K562 (cell line): ENCODE measurements around the gene CBR4. TPM values are rescaled to one million over a fixed set of nuclear protein-coding genes. Genes with fewer than 3 reads are reported as not detected.

Experiments used
- ATAC-seq: fragments of 200-7000 bp; cut with Tn5 transposase; 3 replicates; pipeline ENCODE4 v1.9.1; 2020; ENCODE audit warnings: moderate library complexity
- BruUV-seq: library from RNA; stranded (reverse); fragments of 400-500 nt; replicated peaks from 2 replicates; lab custom pipeline; 2021; lab: Mats Ljungman, UMichigan
- CTCF ChIA-PET: fragments of 300-600 bp; formaldehyde crosslinking; extraction: SDS; loops from one replicate; lab custom pipeline; 2021; ENCODE audit warnings: low intra/inter-chr PET ratio; lab: Yijun Ruan, JAX
- POLR2A ChIA-PET: fragments of 300-600, 350-650 bp; sonication (Branson Sonifier 250); formaldehyde crosslinking; extraction: SDS; loops from one replicate; lab custom pipeline; 2021; ENCODE audit warnings: antibody characterized with exemption, inconsistent platforms; lab: Yijun Ruan, JAX
- DNase-seq, 4 experiments: peaks; one replicate each; pipeline versions ENCODE4 v3.0.0 to v3.0.0-alpha.2; 2011 to 2018; ENCODE audit warnings: low spot score in 3 of 4, mixed read lengths in 3 of 4; ENCODE audit errors: extremely low read depth in 1 of 4
- FAIRE-seq: peaks from 2 replicates; lab custom pipeline; 2011; peaks lifted over from hg19 to GRCh38; lab: Jason Lieb, UNC
- H2AFZ ChIP-seq: 2 replicates; pipeline ENCODE4 v1.6.0; 2011; ENCODE audit warnings: low read depth, low read length, control low read depth, inconsistent platforms
- H3K27ac ChIP-seq: fragments of 200-600 bp; 3 replicates; pipeline ENCODE4 v1.8.0; 2011; ENCODE audit warnings: low read depth, mild to moderate bottlenecking, control low read depth, inconsistent platforms, low read length, moderate library complexity, mixed read lengths; ENCODE audit errors: extremely low read depth
- H3K27me3 ChIP-seq, 2 experiments: fragments of 300-600 bp in 1 of 2; 2 replicates in 1 of 2; 3 replicates in 1 of 2; pipeline versions ENCODE4 v1.6.0 to v1.8.0; 2011; ENCODE audit warnings: inconsistent platforms in 2 of 2, low read length in 2 of 2, mild to moderate bottlenecking in 1 of 2, mixed read lengths in 1 of 2, moderate library complexity in 1 of 2; ENCODE audit not compliant: control insufficient read depth in 2 of 2, insufficient read depth in 2 of 2
- H3K36me3 ChIP-seq: fragments of 300-600 bp; 3 replicates; pipeline ENCODE4 v1.8.0; 2011; ENCODE audit warnings: mild to moderate bottlenecking, low read length, inconsistent platforms; ENCODE audit not compliant: control insufficient read depth, insufficient read depth
- H3K4me1 ChIP-seq, 2 experiments: fragments of 200-600 bp in 1 of 2; replicated peaks in 1 of 2; 2 replicates in 1 of 2; 3 replicates in 1 of 2; pipeline versions ENCODE4 v1.5.1 to v1.8.0; 2011; ENCODE audit warnings: inconsistent platforms in 2 of 2, low read length in 2 of 2, mild to moderate bottlenecking in 1 of 2, mixed read lengths in 1 of 2, moderate library complexity in 1 of 2; ENCODE audit not compliant: control insufficient read depth in 2 of 2, insufficient read depth in 2 of 2
- H3K4me2 ChIP-seq: 2 replicates; pipeline ENCODE4 v1.6.1; 2011; ENCODE audit warnings: low read length, control low read depth, inconsistent platforms, mixed read lengths; ENCODE audit not compliant: insufficient read depth
- H3K4me3 ChIP-seq: fragments of 200-600 bp; sonication (generic), shearing (Covaris generic); 2 replicates; pipeline ENCODE4 v1.5.1; 2016; ENCODE audit warnings: control low read depth, inconsistent platforms
- H3K79me2 ChIP-seq: fragments of 200-600 bp; 3 replicates; pipeline ENCODE4 v1.8.0; 2011; ENCODE audit warnings: low read length, inconsistent platforms; ENCODE audit not compliant: control insufficient read depth, insufficient read depth
- H3K9ac ChIP-seq, 2 experiments: 2 replicates each; pipeline versions ENCODE4 v1.6.0 to v1.6.1; 2011; ENCODE audit warnings: low read depth in 2 of 2, low read length in 2 of 2, control low read depth in 1 of 2, inconsistent platforms in 1 of 2, mild to moderate bottlenecking in 1 of 2, mixed read lengths in 1 of 2; ENCODE audit not compliant: insufficient read depth in 1 of 2
- H3K9me1 ChIP-seq: one replicate; pipeline ENCODE4 v1.6.0; 2011; ENCODE audit warnings: inconsistent platforms, mild to moderate bottlenecking, low read length, moderate library complexity; ENCODE audit not compliant: control insufficient read depth, insufficient read depth
- H3K9me3 ChIP-seq: replicated peaks from 2 replicates; pipeline ENCODE4 v1.5.1; 2011; ENCODE audit warnings: low read depth, low read length, inconsistent platforms; ENCODE audit not compliant: control insufficient read depth, insufficient read depth
- H4K20me1 ChIP-seq: replicated peaks from 2 replicates; pipeline ENCODE4 v1.6.1; 2011; ENCODE audit warnings: low read length, inconsistent platforms, mixed read lengths; ENCODE audit not compliant: control insufficient read depth, insufficient read depth
- MEIS2 ChIP-seq: fragments of 450-650 bp; IDR thresholded peaks from 2 replicates; pipeline ENCODE4 v1.6.1; 2014; ENCODE audit warnings: mild to moderate bottlenecking; ENCODE audit not compliant: partially characterized antibody
- RBM15 ChIP-seq: fragments of 200-400 bp; formaldehyde crosslinking; IDR thresholded peaks from 2 replicates; pipeline ENCODE4 v1.6.1; 2018; ENCODE audit warnings: mild to moderate bottlenecking, low read length, moderate library complexity; ENCODE audit not compliant: insufficient read depth
- ZKSCAN8 ChIP-seq: fragments of 200-800 bp; sonication (Bioruptor generic); IDR thresholded peaks from 2 replicates; pipeline ENCODE4 v1.6.1; 2016; ENCODE audit warnings: missing genetic modification characterization, missing compliant biosample characterization
- WGBS: fragments of 100-300 bp; shearing (Covaris generic); methylation state at CpG from one replicate; pipeline ENCODE4 v1.1.6; 2016; ENCODE audit warnings: low coverage, mixed read lengths; ENCODE audit not compliant: insufficient coverage; ENCODE audit errors: missing lambda C conversion rate; 5-methylcytosine and 5-hydroxymethylcytosine counted together
- in situ Hi-C: fragments of 300-500 bp; cut with MboI; formaldehyde crosslinking; loops from 4 replicates; pipeline ENCODE4 v1.15.0; 2018; ENCODE audit warnings: inconsistent platforms, mixed read lengths
- intact Hi-C: fragments of 100-400 bp; cut with micrococcal nuclease; formaldehyde crosslinking; loops from 2 replicates; pipeline ENCODE4 v1.14.2; 2022
- polyA plus RNA-seq, 8 experiments: library from polyadenylated mRNA; depleted of rRNA in 4 of 8; stranded (reverse) in 5 of 8; unstranded in 3 of 8; fragments of >200 nt; fragmentation: Nextera tagmentation in 2 of 8; fragmentation: Illumina TruSeq in 1 of 8; extraction: Ambion mirVana in 2 of 8; extraction: Trizol in 1 of 8; gene quantifications; 2 replicates each; pipeline versions ENCODE4 v1.2.1 to v1.2.3, GENCODE V29; 2011 to 2014; ENCODE audit warnings: inconsistent platforms in 1 of 8, missing spikeins in 1 of 8
- total RNA-seq, 7 experiments: library from RNA; depleted of rRNA in 6 of 7; stranded (reverse); fragments of >200 nt in 6 of 7; fragmentation: Illumina TruSeq in 2 of 7; extraction: Trizol in 2 of 7; gene quantifications; 2 replicates each; pipeline versions ENCODE4 v1.2.1 to v1.2.3, GENCODE V29; 2011 to 2021; ENCODE audit warnings: low replicate concordance in 1 of 7
- TF ChIP-seq, protein P1 (sequence below), 3 experiments: IDR thresholded peaks in 2 of 3; conservative IDR thresholded peaks in 1 of 3; 2 replicates each; pipeline ENCODE4 v1.5.1; 2011 to 2012; ENCODE audit warnings: low read length in 3 of 3, mild to moderate bottlenecking in 3 of 3, control low read depth in 2 of 3, improper control_type of control experiment in 1 of 3, inconsistent platforms in 1 of 3, low read depth in 1 of 3, mixed read lengths in 1 of 3, moderate library complexity in 1 of 3; ENCODE audit not compliant: insufficient read depth in 2 of 3
- TF ChIP-seq, protein P2 (sequence below), 2 experiments: IDR thresholded peaks in 1 of 2; conservative IDR thresholded peaks in 1 of 2; 2 replicates each; pipeline ENCODE4 v1.6.1; 2016; ENCODE audit warnings: low read depth in 2 of 2, mild to moderate bottlenecking in 1 of 2, missing compliant biosample characterization in 1 of 2, missing genetic modification characterization in 1 of 2, moderate library complexity in 1 of 2

The CBR4 gene
- total and polyA plus RNA-seq, 9 of the 15 experiments (the other 6 are each of a cell fraction or from before 2014, with no cell fraction given) = 12.1 to 26.4 (median 18.6) TPM

DNA sequence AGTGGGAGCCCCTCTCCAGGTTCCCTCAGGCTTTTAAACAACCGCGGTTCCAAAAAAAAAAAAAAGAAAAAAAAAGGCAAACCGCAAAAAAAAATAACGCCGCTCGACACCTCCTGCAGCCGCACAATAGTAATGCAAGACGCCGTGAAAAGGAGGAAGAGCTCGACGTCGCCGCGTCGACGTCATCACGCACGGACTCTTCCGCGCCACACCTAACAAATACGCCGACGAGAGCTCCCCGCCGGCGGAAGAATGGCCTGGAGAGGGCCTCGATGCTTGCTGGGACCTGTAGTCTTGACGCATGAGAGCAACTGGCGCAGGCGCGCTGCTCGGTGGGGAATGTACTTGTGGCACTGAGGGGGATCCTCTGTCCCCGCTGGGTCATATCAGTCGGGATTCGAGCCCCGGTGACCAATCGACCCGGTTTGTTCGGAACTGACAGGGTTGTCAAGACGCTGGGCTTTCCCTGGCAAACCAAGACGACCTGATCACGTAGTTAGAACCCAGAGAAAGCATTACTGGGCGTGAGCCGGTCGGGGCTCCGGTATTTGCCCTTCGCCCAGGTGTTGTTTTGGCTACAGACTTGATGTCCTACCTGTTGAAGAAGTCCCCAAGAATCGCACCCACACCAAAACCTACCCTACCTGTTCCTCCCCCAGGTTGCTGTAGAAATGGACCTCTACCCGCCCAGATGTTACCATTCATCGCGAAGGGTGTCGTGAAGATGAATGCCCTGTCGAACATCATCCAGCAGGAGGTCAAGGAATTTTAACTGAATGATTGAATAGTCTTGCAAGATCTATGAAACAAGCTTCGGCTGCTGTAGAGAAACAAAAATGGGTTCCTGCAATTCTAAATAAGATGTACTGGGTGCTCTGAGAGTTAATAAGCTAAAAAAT, at the start of gene CBR4 (continued):
- no peak for TF ChIP-seq RBM15
- TF ChIP-seq, protein P1, sequence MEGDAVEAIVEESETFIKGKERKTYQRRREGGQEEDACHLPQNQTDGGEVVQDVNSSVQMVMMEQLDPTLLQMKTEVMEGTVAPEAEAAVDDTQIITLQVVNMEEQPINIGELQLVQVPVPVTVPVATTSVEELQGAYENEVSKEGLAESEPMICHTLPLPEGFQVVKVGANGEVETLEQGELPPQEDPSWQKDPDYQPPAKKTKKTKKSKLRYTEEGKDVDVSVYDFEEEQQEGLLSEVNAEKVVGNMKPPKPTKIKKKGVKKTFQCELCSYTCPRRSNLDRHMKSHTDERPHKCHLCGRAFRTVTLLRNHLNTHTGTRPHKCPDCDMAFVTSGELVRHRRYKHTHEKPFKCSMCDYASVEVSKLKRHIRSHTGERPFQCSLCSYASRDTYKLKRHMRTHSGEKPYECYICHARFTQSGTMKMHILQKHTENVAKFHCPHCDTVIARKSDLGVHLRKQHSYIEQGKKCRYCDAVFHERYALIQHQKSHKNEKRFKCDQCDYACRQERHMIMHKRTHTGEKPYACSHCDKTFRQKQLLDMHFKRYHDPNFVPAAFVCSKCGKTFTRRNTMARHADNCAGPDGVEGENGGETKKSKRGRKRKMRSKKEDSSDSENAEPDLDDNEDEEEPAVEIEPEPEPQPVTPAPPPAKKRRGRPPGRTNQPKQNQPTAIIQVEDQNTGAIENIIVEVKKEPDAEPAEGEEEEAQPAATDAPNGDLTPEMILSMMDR (IDR thresholded peaks at IDR 0.05 in 2 of 3, conservative IDR thresholded peaks at IDR 0.05 in 1 of 3; ENCODE audit: insufficient read depth in 2 of 3, low read depth in 1 of 3, low read length in 3 of 3) = peak in 2 of 3 experiments; percentile 38 to 39; a peak in 3 of 6 replicates
- TF ChIP-seq, all 486 proteins: peak for 88

DNA sequence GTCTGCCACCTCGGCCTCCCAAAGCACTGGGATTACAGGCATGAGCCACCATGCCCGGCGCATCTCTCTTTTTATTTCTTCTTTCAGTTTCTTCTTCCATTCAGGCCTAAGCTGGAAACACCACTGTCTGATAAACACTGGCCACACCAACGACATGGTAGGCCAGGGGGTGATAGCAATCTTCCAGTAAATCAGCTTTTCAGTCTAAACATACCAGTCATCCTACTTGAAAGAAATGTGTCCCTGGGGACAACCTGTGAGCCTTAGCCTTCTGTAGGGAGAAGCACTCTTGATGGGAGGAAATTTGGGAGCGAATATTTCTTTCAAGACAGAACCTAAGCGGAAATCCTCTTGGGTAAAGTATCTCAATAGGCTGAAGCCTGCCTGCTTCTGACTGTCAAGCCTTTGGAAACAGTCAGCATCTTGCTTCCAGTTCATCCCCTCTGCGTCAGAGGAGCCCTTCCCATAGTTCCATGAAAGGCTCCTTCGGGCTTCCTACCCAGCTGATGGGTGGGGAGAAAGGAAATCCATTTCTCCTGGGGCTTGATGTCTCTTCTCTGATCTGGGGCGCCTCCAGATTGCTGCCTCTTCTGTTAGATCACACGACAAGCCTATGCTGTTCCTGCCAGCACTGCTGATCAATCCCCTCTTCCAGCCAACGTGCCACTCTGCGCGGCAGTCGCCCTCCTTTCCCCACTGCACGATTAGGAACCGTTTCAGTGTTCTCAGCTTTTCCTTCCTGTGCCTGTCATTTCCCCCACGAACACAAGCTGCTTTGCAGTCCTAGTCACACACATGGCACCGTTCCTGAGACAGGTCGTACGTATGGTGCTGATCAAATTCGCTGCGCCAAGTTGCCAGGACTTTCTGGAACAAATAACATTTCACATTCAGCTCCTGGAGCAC, 49.5 kb upstream of the CBR4 start:
- no peaks in the 10 kb centered on the region for H3K9me1 ChIP-seq
- H3K27me3 ChIP-seq = peaks cover 0 to 13% of the 10 kb centered on the region in 2 experiments; a peak in 3 of 5 replicates
- H3K4me1 ChIP-seq = no peaks in the 10 kb centered on the region
- no peaks in the 10 kb centered on the region for H3K79me2 ChIP-seq
- ATAC-seq = no peak; the same call in 2 of the 3 replicates
- no peak overlapping the region for H3K4me3 ChIP-seq
- no peaks in the 10 kb centered on the region for H3K9me3 ChIP-seq
- no peak for FAIRE-seq
- no peak overlapping the region for H3K27ac ChIP-seq
- intact Hi-C loops (no loop called here), in situ Hi-C loops (no loop called here)
- H2AFZ ChIP-seq = no peak overlapping the region
- no peak overlapping the region for H3K9ac ChIP-seq
- no peaks in the 10 kb centered on the region for H4K20me1 ChIP-seq
- 9% methylated on average over 16 of the region's 22 CpGs for WGBS
- H3K36me3 ChIP-seq = no peaks in the 10 kb centered on the region
- TF ChIP-seq ZKSCAN8 (CRISPR knock-in tag) (no peak), MEIS2 (peak; percentile 29)
- TF ChIP-seq, protein P2, sequence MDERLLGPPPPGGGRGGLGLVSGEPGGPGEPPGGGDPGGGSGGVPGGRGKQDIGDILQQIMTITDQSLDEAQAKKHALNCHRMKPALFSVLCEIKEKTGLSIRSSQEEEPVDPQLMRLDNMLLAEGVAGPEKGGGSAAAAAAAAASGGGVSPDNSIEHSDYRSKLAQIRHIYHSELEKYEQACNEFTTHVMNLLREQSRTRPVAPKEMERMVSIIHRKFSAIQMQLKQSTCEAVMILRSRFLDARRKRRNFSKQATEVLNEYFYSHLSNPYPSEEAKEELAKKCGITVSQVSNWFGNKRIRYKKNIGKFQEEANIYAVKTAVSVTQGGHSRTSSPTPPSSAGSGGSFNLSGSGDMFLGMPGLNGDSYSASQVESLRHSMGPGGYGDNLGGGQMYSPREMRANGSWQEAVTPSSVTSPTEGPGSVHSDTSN (CRISPR knock-in tag; IDR thresholded peaks at IDR 0.05; ENCODE audit: low read depth) = no peak
- TF ChIP-seq, protein P2 (tag; conservative IDR thresholded peaks at IDR 0.05; ENCODE audit: low read depth) = peak; percentile 62; the same call in 1 of the 2 replicates
- CTCF ChIA-PET = no interaction called here
- no peak for DNase-seq
- no TSS peak for BruUV-seq
- no peak overlapping the region for H3K4me2 ChIP-seq
- POLR2A ChIA-PET = interaction anchor here (0.6 kb wide), 1 partner anchor 12 kb away, joined by 3 read pairs; no protein-coding TSS in a partner anchor
